Neural crest cell (in vitro differentiated cells): ENCODE results near the gene SSR3. TPM values are rescaled to one million over a fixed set of nuclear protein-coding genes. Genes with fewer than 3 reads are reported as not detected.

Experiments used
- DNase-seq: peaks from one replicate; pipeline ENCODE4 v3.0.0; 2021; ENCODE audit warnings: low read depth, mixed read lengths, low spot score
- H3K27ac Mint-ChIP-seq: one replicate; pipeline ENCODE4 v1.8.0; 2021; ENCODE audit warnings: mild to moderate bottlenecking, mixed read lengths; ENCODE audit not compliant: unreplicated experiment
- H3K27me3 Mint-ChIP-seq: 2 replicates; pipeline ENCODE4 v1.8.0; 2021; ENCODE audit warnings: low read depth, mild to moderate bottlenecking, mixed read lengths
- H3K36me3 Mint-ChIP-seq: 2 replicates; pipeline ENCODE4 v1.8.0; 2021; ENCODE audit warnings: low read depth, mild to moderate bottlenecking, mixed read lengths
- H3K4me1 Mint-ChIP-seq: 2 replicates; pipeline ENCODE4 v1.8.0; 2021; ENCODE audit warnings: mixed read lengths
- H3K4me3 Mint-ChIP-seq: one replicate; pipeline ENCODE4 v1.8.0; 2021; ENCODE audit warnings: mild to moderate bottlenecking, mixed read lengths
- H3K9me3 Mint-ChIP-seq: 2 replicates; pipeline ENCODE4 v1.8.0; 2021; ENCODE audit warnings: mixed read lengths
- CTCF ChIP-seq: fragments of 200-600 bp; sonication (generic); conservative IDR thresholded peaks from 2 replicates; pipeline ENCODE4 v1.5.0; 2021; ENCODE audit warnings: antibody characterized with exemption, mild to moderate bottlenecking
- total RNA-seq: library from RNA; stranded (reverse); gene quantifications from 2 replicates; pipeline ENCODE4 v1.2.1, GENCODE V29; 2021

Gene SSR3
- total RNA-seq, 1 donor from 2014 or later: 136 TPM

GRCh38 chr3:156525808-156526207 lies 29.1 kb downstream of the SSR3 start:
- TF ChIP-seq CTCF: no peak
- H3K4me3 Mint-ChIP-seq: no peak overlapping the region
- DNase-seq: no peak
- no peak overlapping the region for H3K27ac Mint-ChIP-seq
- H3K9me3 Mint-ChIP-seq: no peaks in the 10 kb centered on the region
- H3K27me3 Mint-ChIP-seq: no peaks in the 10 kb centered on the region
- peaks cover 22% of the 10 kb centered on the region for H3K4me1 Mint-ChIP-seq
- no peaks in the 10 kb centered on the region for H3K36me3 Mint-ChIP-seq

DNA sequence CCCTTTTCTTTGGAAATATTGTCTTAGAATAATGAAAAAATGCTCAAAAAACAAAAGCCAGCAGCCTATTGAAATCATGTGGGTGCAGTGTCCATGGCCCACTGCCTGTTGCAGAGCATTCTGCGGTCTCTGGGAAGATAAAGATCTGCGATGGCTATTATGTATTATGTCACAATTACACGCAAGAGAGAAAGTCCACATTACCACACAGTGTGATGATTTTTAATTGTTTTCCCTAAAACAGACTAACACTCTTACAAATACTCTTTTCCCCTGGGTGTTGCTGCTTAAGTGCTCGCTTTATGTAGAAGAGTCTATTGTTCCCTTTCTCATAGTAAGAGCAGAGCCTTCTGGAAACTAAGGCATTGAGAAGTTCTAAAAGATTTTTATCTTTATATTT lies 32.2 kb downstream of the SSR3 start:
- peaks cover 14% of the 10 kb centered on the region for H3K4me1 Mint-ChIP-seq
- H3K27me3 Mint-ChIP-seq: no peaks in the 10 kb centered on the region
- H3K27ac Mint-ChIP-seq: no peak overlapping the region
- H3K4me3 Mint-ChIP-seq: no peak overlapping the region
- H3K36me3 Mint-ChIP-seq: no peaks in the 10 kb centered on the region
- H3K9me3 Mint-ChIP-seq: no peaks in the 10 kb centered on the region
- no peak for TF ChIP-seq CTCF
- no peak for DNase-seq

DNA sequence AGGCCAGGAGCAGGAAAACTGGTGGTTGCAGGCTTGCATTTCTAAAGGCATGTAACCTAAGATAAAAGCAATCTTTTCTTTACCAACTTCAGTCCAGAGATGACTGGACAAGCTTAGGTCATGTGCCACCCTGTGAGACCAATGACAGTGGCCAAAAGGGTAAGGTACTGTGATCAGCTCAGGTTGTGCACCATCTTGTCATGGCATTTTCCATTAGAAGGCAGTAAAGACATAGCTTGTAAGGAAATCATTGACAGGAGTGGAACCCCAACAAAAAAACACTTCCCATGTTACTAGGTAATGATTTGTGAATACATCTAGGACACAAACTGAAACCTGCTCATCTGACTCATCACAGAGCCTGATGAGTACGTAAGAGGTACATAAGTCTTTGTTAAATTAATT lies 35.2 kb downstream of the SSR3 start:
- H3K27me3 Mint-ChIP-seq: no peaks in the 10 kb centered on the region
- peaks cover 14% of the 10 kb centered on the region for H3K4me1 Mint-ChIP-seq
- no peak for TF ChIP-seq CTCF
- H3K27ac Mint-ChIP-seq: no peak overlapping the region
- no peak overlapping the region for H3K4me3 Mint-ChIP-seq
- H3K36me3 Mint-ChIP-seq: no peaks in the 10 kb centered on the region
- H3K9me3 Mint-ChIP-seq: no peaks in the 10 kb centered on the region
- DNase-seq: no peak

- Mint-ChIP-seq H3K4me3 (no peak overlapping the region), H3K27me3 (no peaks in the 10 kb centered on the region), H3K36me3 (no peaks in the 10 kb centered on the region), H3K27ac (no peak overlapping the region), H3K4me1 (peaks cover 17% of the 10 kb centered on the region), H3K9me3 (no peaks in the 10 kb centered on the region)
- TF ChIP-seq CTCF: no peak
- DNase-seq: no peak
These were observed 36.2 kb downstream of the SSR3 start for GRCh38 chr3:156518726-156519125.

DNA sequence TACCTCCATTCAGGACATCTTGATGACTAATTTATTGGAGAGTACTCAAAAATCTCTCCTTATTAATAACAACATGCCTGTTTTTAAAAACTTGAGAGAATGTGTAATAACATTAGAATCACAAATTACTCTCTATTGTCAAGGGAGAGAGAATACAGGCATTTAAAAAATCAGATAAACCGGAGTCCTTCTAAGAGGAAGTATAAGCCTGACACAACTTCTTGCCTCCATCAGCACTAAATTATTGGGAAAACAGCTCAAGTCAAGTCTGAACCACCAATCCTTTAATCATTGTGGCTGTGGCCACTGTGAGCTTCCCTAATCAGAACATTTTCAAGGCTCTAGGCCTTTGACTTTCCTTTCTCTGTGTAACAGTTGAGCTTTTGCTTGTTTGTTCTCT lies 38.0 kb downstream of the SSR3 start:
- no peaks in the 10 kb centered on the region for H3K36me3 Mint-ChIP-seq
- H3K4me3 Mint-ChIP-seq: no peak overlapping the region
- no peak for TF ChIP-seq CTCF
- H3K9me3 Mint-ChIP-seq: no peaks in the 10 kb centered on the region
- peaks cover 13% of the 10 kb centered on the region for H3K4me1 Mint-ChIP-seq
- no peaks in the 10 kb centered on the region for H3K27me3 Mint-ChIP-seq
- DNase-seq: no peak
- H3K27ac Mint-ChIP-seq: no peak overlapping the region

- TF ChIP-seq CTCF: no peak
- Mint-ChIP-seq H3K36me3 (no peaks in the 10 kb centered on the region), H3K27me3 (no peaks in the 10 kb centered on the region), H3K4me3 (no peak overlapping the region), H3K27ac (no peak overlapping the region), H3K4me1 (peaks cover 13% of the 10 kb centered on the region), H3K9me3 (no peaks in the 10 kb centered on the region)
- no peak for DNase-seq
These were observed 38.6 kb downstream of the SSR3 start for GRCh38 chr3:156516284-156516683.
